Activated CD4-positive, CD25-positive, alpha-beta regulatory T cell treated with anti-CD3 and anti-CD28 coated beads, Interleukin-2, amount 50 U/mL, for 72 hours (primary cell): ENCODE measurements around the gene ASAP3.
"Not testable (repeated sequence)": the region's sequence is repeated elsewhere in the genome, so short reads cannot be mapped to it uniquely, and the experiment has no call there.

Source experiments
- DNase-seq: peaks from one replicate; pipeline ENCODE4 v3.0.0; 2021

Gene ASAP3

DNA sequence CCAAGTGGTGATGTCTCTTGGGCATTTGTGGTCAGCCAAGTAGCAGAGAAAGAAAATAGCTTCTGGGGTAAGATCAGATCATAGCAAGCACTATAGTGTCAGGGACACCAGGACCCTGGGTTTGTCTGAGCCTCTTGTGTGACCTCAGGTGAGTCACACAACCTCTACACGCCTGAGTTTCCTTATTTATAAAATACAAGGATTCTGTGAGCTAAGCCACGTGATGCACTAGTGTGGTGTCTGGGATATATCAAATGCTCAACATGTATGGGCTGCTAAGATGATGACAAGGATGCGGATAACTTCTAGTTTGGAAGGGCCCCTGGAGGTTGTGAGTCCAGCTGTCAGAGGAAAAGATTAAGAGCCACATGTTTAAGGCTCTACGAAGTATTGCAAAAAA, 89.8 kb downstream of the ASAP3 start:
- DNase-seq = no peak

DNA sequence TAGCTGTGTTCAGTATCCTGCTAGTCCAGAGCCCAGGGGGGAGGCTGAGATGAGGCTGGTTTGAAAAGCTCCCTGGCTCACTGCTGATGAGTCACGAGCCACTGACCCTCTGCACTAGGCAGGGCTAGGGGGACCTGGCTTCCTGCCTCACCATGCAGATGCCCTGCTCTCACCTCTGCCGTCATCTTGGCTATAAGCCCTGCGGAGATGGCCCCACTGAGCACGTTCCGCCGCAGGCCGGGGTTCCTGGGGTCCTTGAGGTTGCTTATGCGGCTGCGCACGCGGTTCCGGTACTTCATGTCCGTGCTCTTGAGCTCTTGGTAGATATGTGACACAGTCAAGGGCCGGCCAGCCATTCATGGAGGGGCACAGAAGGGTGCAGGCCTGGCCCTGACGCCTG, 90.3 kb downstream of the ASAP3 start:
- DNase-seq = no peak

DNA sequence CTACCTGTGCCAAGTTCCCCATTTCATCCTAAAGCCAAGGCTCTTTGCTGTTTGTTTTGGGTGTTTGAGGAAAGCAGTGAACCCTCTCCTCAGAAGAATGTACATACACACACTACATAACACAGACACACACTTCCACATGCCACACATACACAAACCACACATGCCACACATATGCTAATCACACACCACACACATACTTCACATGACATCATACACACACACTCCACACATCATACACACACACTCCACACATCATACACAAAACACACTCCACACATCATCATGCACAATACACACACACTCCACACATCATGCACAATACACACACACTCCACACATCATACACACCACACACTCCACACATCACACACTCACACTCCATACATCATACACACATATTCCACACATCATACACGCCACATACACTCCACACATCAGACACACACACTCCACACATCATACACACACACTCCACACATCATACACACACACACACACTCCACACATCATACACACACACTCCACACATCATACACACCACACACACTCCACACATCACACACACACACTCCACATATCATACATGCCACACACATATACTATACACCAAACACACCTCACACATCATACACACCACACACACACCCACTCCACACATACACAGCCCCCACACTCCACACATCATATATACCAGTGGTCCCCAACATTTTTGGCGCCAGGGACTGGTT, 91.7 kb downstream of the ASAP3 start:
- no peak for DNase-seq

DNA sequence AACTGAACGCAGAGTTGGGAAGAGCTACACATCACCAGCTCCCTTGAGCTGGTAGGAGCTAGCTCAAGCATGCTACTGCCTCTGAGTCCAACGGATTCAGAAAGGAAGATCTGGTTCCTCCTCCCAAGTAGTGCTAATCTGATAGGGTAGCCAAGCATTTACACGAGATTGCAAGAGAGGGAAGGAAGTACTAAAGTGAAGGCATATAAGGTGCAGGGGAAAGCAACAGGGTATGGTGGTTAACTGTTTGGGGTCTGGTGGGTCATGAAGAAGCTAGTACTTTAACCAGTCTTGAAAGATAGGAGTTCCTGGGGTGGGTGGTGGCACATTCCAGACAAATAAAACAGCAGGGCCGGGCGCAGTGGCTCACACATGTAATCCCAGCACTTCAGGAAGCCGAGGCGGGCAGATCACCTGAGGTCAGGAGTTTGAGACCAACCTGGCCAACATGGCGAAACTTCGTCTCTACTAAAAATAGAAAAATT, 94.1 kb downstream of the ASAP3 start:
- no peak for DNase-seq

DNA sequence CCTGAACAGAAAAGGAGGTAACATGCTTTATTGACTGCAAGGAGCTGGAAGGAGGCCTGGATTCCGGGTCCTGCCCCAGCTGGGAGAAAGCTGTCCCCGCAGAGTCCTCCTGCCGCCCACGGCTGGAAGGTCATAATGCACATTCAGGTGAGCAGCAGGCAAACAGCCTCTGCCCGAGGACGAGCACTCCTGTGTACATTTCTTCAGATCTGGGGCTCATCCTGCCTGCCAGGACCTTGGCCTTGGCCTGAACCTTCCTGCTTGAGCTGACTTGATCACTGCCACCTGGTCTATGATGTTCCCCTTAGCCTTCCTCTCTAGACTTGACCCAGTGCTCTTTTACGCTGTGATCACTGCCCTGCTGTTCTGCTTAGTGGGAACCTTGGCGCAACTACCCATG, 96.5 kb downstream of the ASAP3 start:
- DNase-seq = no peak

DNA sequence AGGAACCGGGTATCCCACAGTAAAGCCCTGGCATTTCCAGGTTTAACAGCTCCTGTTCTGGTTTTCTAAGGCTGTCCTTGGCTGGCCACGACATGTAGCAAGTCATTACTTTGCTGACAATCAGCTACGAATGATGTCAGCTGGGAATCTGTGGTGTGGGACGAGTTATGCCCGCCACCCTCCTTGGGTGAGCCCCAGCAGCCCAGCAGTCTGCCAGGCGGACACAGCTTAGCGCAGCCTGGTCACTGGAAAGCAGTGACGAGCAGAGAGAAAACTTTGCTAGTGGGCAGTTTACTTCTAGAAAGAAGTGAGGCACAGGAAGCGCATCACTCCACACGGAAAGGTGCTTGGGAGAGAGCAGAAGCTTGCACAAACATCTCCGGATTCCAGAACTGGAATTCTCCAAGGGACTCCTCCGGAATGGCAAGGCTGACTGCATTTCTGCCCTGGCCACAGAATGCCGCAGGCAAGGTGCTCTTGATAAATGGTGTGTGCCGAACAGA, 98.8 kb downstream of the ASAP3 start:
- no peak for DNase-seq

DNA sequence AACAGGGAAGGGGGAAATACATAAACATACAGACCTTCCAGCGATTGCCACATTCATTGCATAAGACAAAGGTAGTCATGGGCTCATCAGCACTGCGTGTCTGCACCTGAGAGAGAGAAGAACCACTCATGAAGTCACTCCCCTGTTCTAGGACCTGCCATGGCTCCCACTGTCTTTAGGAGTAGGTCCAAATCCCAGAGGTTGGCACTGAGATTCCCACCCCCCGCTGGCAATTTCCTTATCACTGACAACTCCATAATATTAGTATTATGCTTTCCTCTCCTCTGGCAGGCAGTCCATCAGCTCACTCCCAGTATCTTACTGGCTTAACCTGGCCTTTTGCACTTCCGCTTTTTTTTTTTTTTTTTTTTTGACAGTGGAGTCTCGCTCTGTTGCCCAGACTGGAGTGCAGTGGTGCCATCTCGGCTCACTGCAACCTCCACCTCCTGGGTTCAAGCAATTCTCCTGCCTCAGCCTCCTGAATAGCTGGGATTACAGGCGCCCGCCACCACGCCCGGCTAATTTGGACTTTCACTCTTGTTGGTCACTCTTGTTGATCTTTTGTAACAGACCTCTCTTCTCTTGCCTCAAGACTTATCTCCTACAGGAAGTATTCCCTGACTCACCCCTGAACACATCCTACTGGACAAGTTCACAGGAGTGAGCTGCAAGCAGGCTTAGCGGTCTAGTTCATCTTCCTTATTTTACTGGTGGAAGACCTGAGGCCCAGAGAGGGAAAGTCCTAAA, 99.5 kb downstream of the ASAP3 start:
- no peak for DNase-seq

DNA sequence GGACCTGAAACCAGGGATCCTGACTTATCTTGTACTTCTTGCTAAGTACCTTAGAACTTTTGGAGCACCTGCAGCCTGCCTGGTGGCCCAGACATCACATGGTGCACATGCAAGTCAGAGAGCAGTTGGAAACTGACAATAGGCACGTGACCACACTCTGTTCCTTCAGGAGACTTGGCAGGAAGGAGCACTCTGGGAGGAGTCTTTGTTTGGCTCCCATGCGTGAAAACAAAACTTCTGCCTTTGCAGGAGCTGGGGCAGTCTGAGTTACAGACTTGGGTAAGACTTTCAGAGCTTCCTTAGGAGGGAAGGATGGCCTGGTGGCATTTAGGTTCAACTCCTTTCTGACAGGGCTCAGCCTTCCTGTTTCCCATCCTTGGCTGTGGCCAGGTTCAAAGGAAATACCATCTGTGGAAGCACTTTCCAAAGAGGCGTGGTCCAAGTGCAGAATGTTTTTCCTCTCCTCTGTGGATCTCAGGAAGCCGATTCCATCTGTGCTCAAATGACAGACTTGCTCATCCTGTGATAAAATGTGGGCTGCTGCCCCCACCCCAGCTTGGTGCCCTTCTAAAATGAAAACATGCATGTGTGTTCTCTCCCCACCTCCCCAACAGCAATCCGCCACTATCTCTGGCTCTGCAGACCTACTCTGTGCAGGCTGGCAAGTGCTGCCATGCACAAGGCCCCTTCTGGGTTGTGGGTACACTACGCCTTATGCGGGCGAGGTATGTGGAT, 100.2 kb downstream of the ASAP3 start:
- DNase-seq = no peak

DNA sequence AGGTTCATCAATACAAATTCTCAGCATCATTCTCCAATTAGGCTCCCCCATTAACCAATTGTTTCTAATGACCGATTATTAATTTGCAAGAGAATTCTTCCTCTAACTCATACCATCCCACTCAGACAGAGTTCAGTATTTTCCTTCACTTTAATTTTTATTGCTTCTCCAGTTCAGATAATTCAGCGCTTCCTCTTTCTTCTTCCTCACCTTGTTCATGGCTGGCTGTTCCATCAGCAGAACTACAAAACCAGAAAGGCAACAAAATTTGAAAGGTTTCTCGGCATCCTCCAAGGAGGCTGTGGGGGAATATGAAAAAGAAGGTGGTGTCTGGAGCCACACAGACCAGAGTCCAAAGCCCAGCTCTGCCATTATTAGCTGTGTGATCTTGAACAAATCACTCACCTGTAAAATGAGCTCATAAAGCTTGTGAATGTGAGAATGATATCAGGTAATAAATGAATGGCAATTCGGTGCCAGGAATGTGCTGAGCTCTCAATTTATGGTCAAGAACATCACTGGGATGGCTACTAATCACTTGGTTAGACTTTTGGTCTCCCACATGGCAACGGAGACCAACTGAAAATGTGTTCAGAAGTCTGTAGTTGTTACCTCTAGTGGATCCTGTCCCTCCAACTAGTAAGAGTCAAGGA, 102.6 kb downstream of the ASAP3 start:
- DNase-seq = no peak

DNA sequence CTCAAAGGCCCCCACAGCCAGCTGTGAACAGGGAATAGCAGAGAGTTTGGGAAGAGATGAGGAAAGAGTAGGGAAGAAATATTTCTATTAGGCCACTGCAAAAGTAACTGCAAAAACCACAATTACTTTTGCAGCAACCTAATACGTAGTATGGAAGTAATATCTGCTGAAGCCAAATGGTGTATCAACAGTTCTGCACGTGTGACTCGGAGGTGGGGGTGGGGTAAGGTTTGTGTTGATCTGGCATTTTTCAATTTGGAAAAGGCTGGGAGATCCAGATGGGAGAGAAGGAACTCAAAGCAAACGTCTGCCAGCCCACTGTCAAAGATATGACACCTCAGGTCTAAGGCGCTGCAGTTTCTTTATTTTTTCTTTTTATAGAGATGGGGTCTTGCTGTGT, 103.3 kb downstream of the ASAP3 start:
- DNase-seq = no peak

DNA sequence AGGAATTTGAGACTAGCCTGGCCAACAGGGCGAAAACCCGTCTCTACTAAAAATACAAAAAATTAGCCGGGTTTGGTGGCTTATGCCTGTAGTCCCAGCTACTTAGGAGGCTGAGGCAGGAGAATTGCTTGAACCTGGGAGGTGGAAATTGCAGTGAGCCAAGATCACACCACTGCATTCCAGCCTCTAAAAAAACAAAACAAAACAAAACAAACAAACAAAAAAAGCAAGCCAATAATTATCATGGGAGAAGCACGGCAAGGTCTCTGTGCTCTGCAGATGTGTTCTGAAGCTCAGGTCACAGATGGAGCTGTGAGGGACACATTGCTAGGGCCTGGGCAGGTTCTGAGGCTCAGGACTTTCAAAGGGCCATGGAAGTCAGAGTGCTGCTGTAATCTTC, 103.7 kb downstream of the ASAP3 start:
- DNase-seq = not testable (repeated sequence)
